ENCODE results near the gene APBB1. TPM values are rescaled to one million over a fixed set of nuclear protein-coding genes. Genes with fewer than 3 reads are reported as not detected.

APBB1 gene
- total RNA-seq, 1 donor from 2014 or later: 34.5 TPM

GRCh38 chr11:6437423-6437822 lies 18.5 kb upstream of the APBB1 start:
- H3K4me3 Mint-ChIP-seq (ENCODE audit: unreplicated experiment): no peak overlapping the region
- no peaks in the 10 kb centered on the region for H3K36me3 Mint-ChIP-seq (ENCODE audit: low read depth)
- H3K9me3 Mint-ChIP-seq (ENCODE audit: low read depth): no peaks in the 10 kb centered on the region
- no peaks in the 10 kb centered on the region for H3K27me3 Mint-ChIP-seq (ENCODE audit: low read depth)
- no peak overlapping the region for H3K27ac Mint-ChIP-seq (ENCODE audit: unreplicated experiment)
- DNase-seq (ENCODE audit: low spot score): no peak
- no peaks in the 10 kb centered on the region for H3K4me1 Mint-ChIP-seq (ENCODE audit: low read depth)
- no peak for TF ChIP-seq CTCF (IDR thresholded peaks at IDR 0.05)

DNA sequence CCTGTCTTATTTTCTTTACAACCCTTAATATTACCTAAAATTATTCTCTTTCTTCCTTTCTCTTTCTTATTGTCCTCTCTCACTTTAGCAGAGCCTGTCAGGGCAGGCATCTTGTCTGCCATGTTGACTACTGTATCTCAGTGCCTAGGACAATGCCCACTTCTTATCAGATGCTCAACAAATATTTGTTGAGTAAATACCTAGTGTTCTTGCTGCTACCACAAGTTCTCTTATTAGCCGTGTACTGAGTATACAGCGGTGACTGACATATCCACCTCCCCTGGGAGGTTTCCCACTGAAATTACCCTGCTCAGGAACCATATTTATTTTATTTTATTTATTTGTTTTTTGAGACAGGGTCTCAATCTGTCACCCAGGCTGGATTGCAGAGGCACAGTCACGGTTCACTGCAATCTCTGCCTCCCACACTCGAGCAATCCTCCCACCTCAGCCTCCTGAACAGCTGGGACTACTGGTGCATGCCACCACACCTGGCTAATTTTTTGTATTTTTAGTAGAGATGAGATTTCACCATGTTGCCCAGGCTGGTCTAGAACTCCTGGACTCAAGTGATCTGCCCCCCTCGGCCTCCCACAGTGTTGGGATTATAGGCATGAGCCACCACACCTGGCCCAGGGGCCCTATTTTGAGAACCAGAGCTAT lies 15.2 kb upstream of the APBB1 start:
- no peak overlapping the region for H3K4me3 Mint-ChIP-seq (ENCODE audit: unreplicated experiment)
- no peak for TF ChIP-seq CTCF (IDR thresholded peaks at IDR 0.05)
- H3K4me1 Mint-ChIP-seq (ENCODE audit: low read depth): peaks cover 5% of the 10 kb centered on the region
- DNase-seq (ENCODE audit: low spot score): no peak
- H3K27me3 Mint-ChIP-seq (ENCODE audit: low read depth): no peaks in the 10 kb centered on the region
- H3K27ac Mint-ChIP-seq (ENCODE audit: unreplicated experiment): no peak overlapping the region
- no peaks in the 10 kb centered on the region for H3K36me3 Mint-ChIP-seq (ENCODE audit: low read depth)
- H3K9me3 Mint-ChIP-seq (ENCODE audit: low read depth): no peaks in the 10 kb centered on the region

DNA sequence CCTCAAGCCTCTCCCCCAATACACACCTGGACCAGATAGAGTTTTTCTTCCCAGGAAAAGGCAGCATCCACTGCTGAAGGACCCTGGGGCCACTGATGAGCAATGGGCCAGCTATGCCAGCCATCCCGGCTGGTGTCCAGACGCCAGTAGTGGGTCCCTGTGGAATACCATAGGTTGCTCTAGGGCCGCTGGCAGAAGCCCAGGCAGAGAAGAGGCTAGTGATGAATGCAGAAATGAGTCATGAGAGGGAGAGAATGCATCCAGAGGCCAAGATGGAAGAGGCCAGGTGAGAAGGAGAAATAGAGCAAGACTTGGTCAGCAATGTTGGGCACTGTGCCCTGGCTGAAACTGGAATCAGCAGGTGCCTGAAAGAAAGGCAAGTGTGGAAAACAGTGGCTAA lies 13.0 kb upstream of the APBB1 start:
- H3K9me3 Mint-ChIP-seq (ENCODE audit: low read depth): no peaks in the 10 kb centered on the region
- DNase-seq (ENCODE audit: low spot score): no peak
- no peak overlapping the region for H3K4me3 Mint-ChIP-seq (ENCODE audit: unreplicated experiment)
- H3K27ac Mint-ChIP-seq (ENCODE audit: unreplicated experiment): no peak overlapping the region
- H3K27me3 Mint-ChIP-seq (ENCODE audit: low read depth): no peaks in the 10 kb centered on the region
- TF ChIP-seq CTCF (IDR thresholded peaks at IDR 0.05): no peak
- H3K36me3 Mint-ChIP-seq (ENCODE audit: low read depth): no peaks in the 10 kb centered on the region
- peaks cover 5% of the 10 kb centered on the region for H3K4me1 Mint-ChIP-seq (ENCODE audit: low read depth)

DNA sequence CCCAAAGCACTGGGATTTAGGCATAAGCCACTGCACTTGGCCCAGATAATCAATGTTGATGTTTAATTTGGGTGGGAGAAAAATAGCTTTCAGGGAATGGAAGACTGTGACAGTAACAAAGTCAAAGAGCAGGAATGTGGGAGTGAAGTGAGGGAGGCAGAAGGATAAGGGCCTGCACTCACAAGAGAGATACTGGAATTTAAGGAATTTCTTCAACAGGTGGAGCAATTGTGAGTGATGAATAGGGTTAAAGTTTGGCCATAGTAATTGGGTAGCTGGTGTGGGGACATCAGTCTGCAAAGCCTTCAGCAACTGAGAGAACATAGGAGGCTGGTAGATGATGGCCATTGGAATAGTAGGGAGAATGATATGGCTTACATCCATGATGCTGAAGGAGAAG lies 8.6 kb upstream of the APBB1 start:
- no peak overlapping the region for H3K4me3 Mint-ChIP-seq (ENCODE audit: unreplicated experiment)
- H3K27ac Mint-ChIP-seq (ENCODE audit: unreplicated experiment): no peak overlapping the region
- H3K27me3 Mint-ChIP-seq (ENCODE audit: low read depth): peaks cover 11% of the 10 kb centered on the region
- peaks cover 2% of the 10 kb centered on the region for H3K36me3 Mint-ChIP-seq (ENCODE audit: low read depth)
- no peak for TF ChIP-seq CTCF (IDR thresholded peaks at IDR 0.05)
- H3K9me3 Mint-ChIP-seq (ENCODE audit: low read depth): no peaks in the 10 kb centered on the region
- no peak for DNase-seq (ENCODE audit: low spot score)
- peaks cover 5% of the 10 kb centered on the region for H3K4me1 Mint-ChIP-seq (ENCODE audit: low read depth)

- H3K4me1 Mint-ChIP-seq (ENCODE audit: low read depth): peaks cover 6% of the 10 kb centered on the region
Observed at GRCh38 chr11:6420677-6421076, 1.8 kb upstream of the APBB1 start.

More at GRCh38 chr11:6420677-6421076, 1.8 kb upstream of the APBB1 start:
- no peak for TF ChIP-seq CTCF (IDR thresholded peaks at IDR 0.05)
- Mint-ChIP-seq H3K36me3 (ENCODE audit: low read depth) (peaks cover 2% of the 10 kb centered on the region), H3K27me3 (ENCODE audit: low read depth) (peaks cover 11% of the 10 kb centered on the region), H3K27ac (ENCODE audit: unreplicated experiment) (no peak overlapping the region), H3K9me3 (ENCODE audit: low read depth) (no peaks in the 10 kb centered on the region), H3K4me3 (ENCODE audit: unreplicated experiment) (no peak overlapping the region)
- no peak for DNase-seq (ENCODE audit: low spot score)

Measured in chondrocyte (in vitro differentiated cells).